Upper lobe of right lung (tissue), 1 donor: Measurements from ENCODE around the gene ANK3. TPM values are rescaled to one million over a fixed set of nuclear protein-coding genes. Genes with fewer than 3 reads are reported as not detected.

ENCODE experiments used
- ATAC-seq: fragments of 200-7000 bp; cut with Tn5 transposase; one replicate; pipeline ENCODE4 v1.9.1; 2020; ENCODE audit warnings: mild to moderate bottlenecking, moderate library complexity
- DNase-seq: peaks from one replicate; pipeline ENCODE4 v3.0.0-alpha.2; 2020
- H3K27ac ChIP-seq: fragments of 200-600 bp; one replicate; pipeline ENCODE4 v1.8.0; 2022
- H3K27me3 ChIP-seq: fragments of 200-600 bp; one replicate; pipeline ENCODE4 v1.8.0; 2022; ENCODE audit warnings: mild to moderate bottlenecking
- H3K36me3 ChIP-seq: fragments of 200-600 bp; one replicate; pipeline ENCODE4 v1.8.0; 2022
- H3K4me1 ChIP-seq: fragments of 200-600 bp; one replicate; pipeline ENCODE4 v1.8.0; 2022
- H3K4me3 ChIP-seq: fragments of 200-600 bp; one replicate; pipeline ENCODE4 v1.8.0; 2022; ENCODE audit warnings: mild to moderate bottlenecking
- H3K9me3 ChIP-seq: fragments of 200-600 bp; one replicate; pipeline ENCODE4 v1.8.0; 2022
- intact Hi-C: fragments of 100-400 bp; cut with DNase I; formaldehyde crosslinking; loops from one replicate; pipeline ENCODE4 v1.11.0; 2022
- total RNA-seq: library from RNA; stranded (reverse); fragmentation: NEBNext Ultra II Directional; extraction: Animal tissue kit (Norgen Biotek cat#: 25700); gene quantifications from one replicate; pipeline ENCODE4 v1.2.1, GENCODE V29; 2021
- TF ChIP-seq, protein P1 (sequence below): fragments of 200-600 bp; IDR thresholded peaks from one replicate; pipeline ENCODE4 v1.8.0; 2022; ENCODE audit warnings: antibody characterized with exemption
- donor health status: DM: no; HTN: yes; CAD: no; lungs with severe emphysema.

ANK3 gene
- total RNA-seq, 1 donor from 2014 or later = 91.1 TPM

- TF ChIP-seq, protein P1, sequence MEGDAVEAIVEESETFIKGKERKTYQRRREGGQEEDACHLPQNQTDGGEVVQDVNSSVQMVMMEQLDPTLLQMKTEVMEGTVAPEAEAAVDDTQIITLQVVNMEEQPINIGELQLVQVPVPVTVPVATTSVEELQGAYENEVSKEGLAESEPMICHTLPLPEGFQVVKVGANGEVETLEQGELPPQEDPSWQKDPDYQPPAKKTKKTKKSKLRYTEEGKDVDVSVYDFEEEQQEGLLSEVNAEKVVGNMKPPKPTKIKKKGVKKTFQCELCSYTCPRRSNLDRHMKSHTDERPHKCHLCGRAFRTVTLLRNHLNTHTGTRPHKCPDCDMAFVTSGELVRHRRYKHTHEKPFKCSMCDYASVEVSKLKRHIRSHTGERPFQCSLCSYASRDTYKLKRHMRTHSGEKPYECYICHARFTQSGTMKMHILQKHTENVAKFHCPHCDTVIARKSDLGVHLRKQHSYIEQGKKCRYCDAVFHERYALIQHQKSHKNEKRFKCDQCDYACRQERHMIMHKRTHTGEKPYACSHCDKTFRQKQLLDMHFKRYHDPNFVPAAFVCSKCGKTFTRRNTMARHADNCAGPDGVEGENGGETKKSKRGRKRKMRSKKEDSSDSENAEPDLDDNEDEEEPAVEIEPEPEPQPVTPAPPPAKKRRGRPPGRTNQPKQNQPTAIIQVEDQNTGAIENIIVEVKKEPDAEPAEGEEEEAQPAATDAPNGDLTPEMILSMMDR = no peak
- no peaks in the 10 kb centered on the region for H3K4me1 ChIP-seq
- intact Hi-C loops = no loop called here
- no peak for ATAC-seq
- no peak overlapping the region for H3K4me3 ChIP-seq
- no peak overlapping the region for H3K27ac ChIP-seq
- no peak for DNase-seq
- no peaks in the 10 kb centered on the region for H3K27me3 ChIP-seq
- no peaks in the 10 kb centered on the region for H3K9me3 ChIP-seq
- no peaks in the 10 kb centered on the region for H3K36me3 ChIP-seq
These were observed 52.6 kb downstream of the ANK3 start for GRCh38 chr10:60336901-60337630.

DNA sequence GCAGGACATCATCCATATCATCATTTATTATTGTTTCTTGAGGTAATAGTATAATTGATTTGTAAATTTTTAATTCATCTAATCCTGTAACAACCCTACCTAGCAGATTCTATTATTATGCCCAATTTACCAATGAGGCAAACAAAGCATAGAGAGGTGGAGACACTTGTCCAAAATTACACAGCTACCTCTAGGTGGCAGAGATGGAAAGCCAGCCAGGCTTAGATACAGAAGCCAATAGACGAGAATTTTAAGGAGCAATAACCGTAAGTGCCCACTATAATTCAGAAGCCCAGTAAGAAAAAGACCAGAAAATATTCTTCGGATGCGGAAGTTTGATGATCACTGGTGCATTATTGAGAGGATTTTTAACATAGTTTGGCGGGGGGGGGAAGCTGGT lies 54.0 kb downstream of the ANK3 start:
- DNase-seq (no peak), ATAC-seq (no peak)
- TF ChIP-seq, protein P1 = no peak
- Histone ChIP-seq H3K4me1 (no peaks in the 10 kb centered on the region), H3K4me3 (no peak overlapping the region), H3K9me3 (no peaks in the 10 kb centered on the region), H3K27ac (no peak overlapping the region), H3K36me3 (no peaks in the 10 kb centered on the region), H3K27me3 (no peaks in the 10 kb centered on the region)
- intact Hi-C loops = no loop called here

DNA sequence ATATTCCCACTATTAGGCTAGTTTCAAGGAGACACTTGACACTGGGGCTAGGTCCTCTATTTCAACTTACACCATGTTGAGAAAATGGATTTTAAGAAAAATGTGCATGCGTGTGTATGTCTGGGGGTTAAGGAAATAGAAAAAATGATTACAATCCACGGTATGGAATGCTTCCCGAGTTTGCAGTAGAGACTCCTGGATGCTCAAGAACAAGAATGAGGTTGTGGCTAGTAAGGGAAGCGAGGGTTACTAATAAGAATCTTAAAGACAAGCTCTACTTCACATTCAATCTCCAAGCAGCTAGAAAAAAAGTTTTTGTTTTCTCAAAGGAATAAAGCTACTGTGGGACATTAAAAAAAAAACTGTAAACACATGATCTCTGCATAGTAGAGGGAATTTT lies 54.7 kb downstream of the ANK3 start:
- intact Hi-C loops = no loop called here
- Histone ChIP-seq H3K36me3 (no peaks in the 10 kb centered on the region), H3K27ac (no peak overlapping the region), H3K4me1 (no peaks in the 10 kb centered on the region), H3K9me3 (no peaks in the 10 kb centered on the region), H3K27me3 (no peaks in the 10 kb centered on the region), H3K4me3 (no peak overlapping the region)
- ATAC-seq (no peak), DNase-seq (no peak)
- TF ChIP-seq, protein P1 = no peak

- no peak overlapping the region for H3K27ac ChIP-seq
- DNase-seq = no peak
- intact Hi-C loops = no loop called here
- H3K27me3 ChIP-seq = no peaks in the 10 kb centered on the region
- H3K4me3 ChIP-seq = no peak overlapping the region
- ATAC-seq = no peak
- no peaks in the 10 kb centered on the region for H3K9me3 ChIP-seq
- TF ChIP-seq, protein P1 = no peak
- no peaks in the 10 kb centered on the region for H3K4me1 ChIP-seq
- H3K36me3 ChIP-seq = no peaks in the 10 kb centered on the region
These were observed 57.3 kb downstream of the ANK3 start for GRCh38 chr10:60332371-60332770.

DNA sequence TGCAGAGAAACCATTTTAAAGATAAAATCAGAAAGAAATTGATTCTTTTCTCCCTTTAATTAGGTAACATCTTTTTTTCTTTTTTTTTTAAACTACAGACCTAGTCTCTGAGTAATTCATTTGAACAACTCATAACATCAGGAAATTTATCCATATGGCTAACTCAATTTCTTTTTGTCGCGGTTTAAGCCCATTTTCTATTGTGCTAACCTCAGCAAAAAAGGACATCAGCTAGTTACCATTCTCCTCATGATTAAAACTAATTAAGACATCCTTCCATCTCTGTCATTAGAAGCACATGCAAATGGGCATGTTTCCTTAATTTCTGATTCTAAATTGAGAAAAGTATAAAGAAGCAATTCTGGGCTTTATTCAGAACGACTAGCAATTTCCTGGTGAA lies 57.8 kb downstream of the ANK3 start:
- Histone ChIP-seq H3K36me3 (no peaks in the 10 kb centered on the region), H3K27me3 (no peaks in the 10 kb centered on the region), H3K9me3 (no peaks in the 10 kb centered on the region), H3K27ac (no peak overlapping the region), H3K4me3 (no peak overlapping the region), H3K4me1 (no peaks in the 10 kb centered on the region)
- intact Hi-C loops = no loop called here
- DNase-seq (no peak), ATAC-seq (no peak)
- TF ChIP-seq, protein P1 = no peak

- ATAC-seq (no peak), DNase-seq (no peak)
- TF ChIP-seq, protein P1 = no peak
These were observed 66.5 kb downstream of the ANK3 start for GRCh38 chr10:60323162-60323561.

More at GRCh38 chr10:60323162-60323561, 66.5 kb downstream of the ANK3 start:
- Histone ChIP-seq H3K4me3 (no peak overlapping the region), H3K9me3 (no peaks in the 10 kb centered on the region), H3K27ac (no peak overlapping the region), H3K36me3 (no peaks in the 10 kb centered on the region), H3K27me3 (no peaks in the 10 kb centered on the region), H3K4me1 (no peaks in the 10 kb centered on the region)
- intact Hi-C loops = no loop called here
